ENCODE results near the gene UFC1. TPM values are rescaled to one million over a fixed set of nuclear protein-coding genes. Genes with fewer than 3 reads are reported as not detected.

Gene UFC1
- total and polyA plus RNA-seq, 4 donors = 99.6 to 149 (median 112) TPM

DNA sequence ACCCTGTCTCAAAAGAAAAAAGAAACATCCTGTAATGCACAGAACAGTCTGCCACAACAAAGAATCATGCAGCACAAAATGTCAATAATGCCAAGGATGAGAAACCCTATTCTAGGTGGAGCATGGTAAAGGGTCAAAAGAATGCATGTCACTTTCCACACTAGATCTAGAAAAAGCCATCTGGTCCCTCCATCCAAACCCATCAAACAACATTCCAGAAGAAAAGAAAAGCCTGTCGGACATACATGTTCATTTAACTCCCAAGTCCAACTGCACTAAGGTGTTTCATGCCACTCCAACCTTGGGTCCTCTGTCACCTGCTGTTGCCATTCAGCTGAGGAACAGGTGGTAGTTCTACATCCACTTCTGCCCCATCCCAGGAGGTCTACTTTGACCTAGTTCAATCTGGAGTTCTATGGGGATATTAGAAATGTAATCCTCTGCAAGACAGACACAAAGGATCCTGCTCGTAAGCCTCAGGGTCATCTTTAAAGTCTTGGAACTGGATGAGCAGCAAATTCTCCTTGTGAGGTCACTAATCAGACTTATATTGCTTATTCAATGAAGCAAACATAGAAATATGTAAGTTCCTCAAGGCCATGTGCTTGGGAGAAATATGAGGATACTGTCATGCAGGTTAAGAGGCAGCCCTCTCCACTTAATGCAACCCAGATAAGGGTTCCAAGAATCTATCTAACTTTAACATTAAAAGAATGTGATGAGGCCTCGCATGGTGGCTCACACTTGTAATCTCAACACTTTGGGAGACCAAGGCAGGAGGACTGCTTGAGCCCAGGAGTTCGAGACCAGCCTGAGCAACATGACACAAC is 25.0 kb upstream of the UFC1 start:
- no peak overlapping the region for H3K27ac ChIP-seq (ENCODE audit: low read depth in 1 of 2, low read length in 1 of 2)

DNA sequence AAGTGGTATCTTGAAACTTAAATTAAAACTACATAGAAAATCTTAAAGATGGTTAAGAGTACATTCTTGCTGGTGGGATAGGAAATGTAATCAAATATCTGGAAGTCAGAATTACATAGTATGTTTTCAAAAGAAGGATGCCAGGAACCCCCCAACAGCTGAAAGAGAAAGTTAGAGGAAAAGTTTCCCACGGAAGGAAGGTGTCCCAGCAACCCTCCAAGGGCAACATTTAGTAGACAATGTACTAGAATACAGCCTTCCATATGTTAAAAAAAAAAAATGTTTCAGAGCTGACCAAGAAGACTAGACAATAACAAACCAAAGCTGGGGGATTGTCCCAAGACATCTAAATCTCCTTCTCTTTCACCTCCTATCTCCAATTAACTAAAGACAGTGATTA is 23.5 kb upstream of the UFC1 start:
- no peak for DNase-seq
- Histone ChIP-seq H3K4me3 (no peak overlapping the region), H3K9me3 (ENCODE audit: control insufficient read depth in 4 of 4, insufficient read depth in 3 of 4, low read length in 3 of 4) (no peaks in the 10 kb centered on the region), H3K4me1 (ENCODE audit: control insufficient read depth in 5 of 5, insufficient read depth in 5 of 5, low read length in 5 of 5) (peaks cover 9 to 29% (median 19%) of the 10 kb centered on the region in 5 donors), H3K36me3 (ENCODE audit: control insufficient read depth in 4 of 4, insufficient read depth in 4 of 4, low read length in 4 of 4) (peaks cover 13 to 37% (median 21%) of the 10 kb centered on the region in 4 donors), H3K27ac (ENCODE audit: low read depth in 1 of 2, low read length in 1 of 2) (no peak overlapping the region), H3K9ac (ENCODE audit: insufficient read depth in 1 of 2, low read length in 2 of 2) (peak overlapping the region in 1 of 2 donors; percentile 13), H3K27me3 (ENCODE audit: control insufficient read depth in 3 of 3, insufficient read depth in 3 of 3, low read length in 2 of 3) (no peaks in the 10 kb centered on the region)
- ATAC-seq (ENCODE audit: insufficient read depth, low FRiP score) = no peak
- TF ChIP-seq, protein P1, sequence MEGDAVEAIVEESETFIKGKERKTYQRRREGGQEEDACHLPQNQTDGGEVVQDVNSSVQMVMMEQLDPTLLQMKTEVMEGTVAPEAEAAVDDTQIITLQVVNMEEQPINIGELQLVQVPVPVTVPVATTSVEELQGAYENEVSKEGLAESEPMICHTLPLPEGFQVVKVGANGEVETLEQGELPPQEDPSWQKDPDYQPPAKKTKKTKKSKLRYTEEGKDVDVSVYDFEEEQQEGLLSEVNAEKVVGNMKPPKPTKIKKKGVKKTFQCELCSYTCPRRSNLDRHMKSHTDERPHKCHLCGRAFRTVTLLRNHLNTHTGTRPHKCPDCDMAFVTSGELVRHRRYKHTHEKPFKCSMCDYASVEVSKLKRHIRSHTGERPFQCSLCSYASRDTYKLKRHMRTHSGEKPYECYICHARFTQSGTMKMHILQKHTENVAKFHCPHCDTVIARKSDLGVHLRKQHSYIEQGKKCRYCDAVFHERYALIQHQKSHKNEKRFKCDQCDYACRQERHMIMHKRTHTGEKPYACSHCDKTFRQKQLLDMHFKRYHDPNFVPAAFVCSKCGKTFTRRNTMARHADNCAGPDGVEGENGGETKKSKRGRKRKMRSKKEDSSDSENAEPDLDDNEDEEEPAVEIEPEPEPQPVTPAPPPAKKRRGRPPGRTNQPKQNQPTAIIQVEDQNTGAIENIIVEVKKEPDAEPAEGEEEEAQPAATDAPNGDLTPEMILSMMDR (IDR thresholded peaks at IDR 0.05; ENCODE audit: control extremely low read depth, extremely low read depth) = no peak
- 41 to 71% methylated on average over 1 of the region's 1 CpG for WGBS, 2 donors

More for the DNA sequence above, 25.0 kb upstream of the UFC1 start:
- DNase-seq (no peak), ATAC-seq (ENCODE audit: insufficient read depth, low FRiP score) (no peak)
- Histone ChIP-seq H3K36me3 (ENCODE audit: control insufficient read depth in 4 of 4, insufficient read depth in 4 of 4, low read length in 4 of 4) (peaks cover 13 to 43% (median 27%) of the 10 kb centered on the region in 4 donors), H3K9me3 (ENCODE audit: control insufficient read depth in 4 of 4, insufficient read depth in 3 of 4, low read length in 3 of 4) (no peaks in the 10 kb centered on the region), H3K27me3 (ENCODE audit: control insufficient read depth in 3 of 3, insufficient read depth in 3 of 3, low read length in 2 of 3) (no peaks in the 10 kb centered on the region), H3K4me1 (ENCODE audit: control insufficient read depth in 5 of 5, insufficient read depth in 5 of 5, low read length in 5 of 5) (peaks cover 6 to 29% (median 16%) of the 10 kb centered on the region in 5 donors), H3K9ac (ENCODE audit: insufficient read depth in 1 of 2, low read length in 2 of 2) (no peak overlapping the region), H3K4me3 (no peak overlapping the region)
- TF ChIP-seq, protein P1 (IDR thresholded peaks at IDR 0.05; ENCODE audit: control extremely low read depth, extremely low read depth) = no peak
- WGBS, 2 donors = 92 to 94% methylated on average over 4 of the region's 4 CpGs

DNA sequence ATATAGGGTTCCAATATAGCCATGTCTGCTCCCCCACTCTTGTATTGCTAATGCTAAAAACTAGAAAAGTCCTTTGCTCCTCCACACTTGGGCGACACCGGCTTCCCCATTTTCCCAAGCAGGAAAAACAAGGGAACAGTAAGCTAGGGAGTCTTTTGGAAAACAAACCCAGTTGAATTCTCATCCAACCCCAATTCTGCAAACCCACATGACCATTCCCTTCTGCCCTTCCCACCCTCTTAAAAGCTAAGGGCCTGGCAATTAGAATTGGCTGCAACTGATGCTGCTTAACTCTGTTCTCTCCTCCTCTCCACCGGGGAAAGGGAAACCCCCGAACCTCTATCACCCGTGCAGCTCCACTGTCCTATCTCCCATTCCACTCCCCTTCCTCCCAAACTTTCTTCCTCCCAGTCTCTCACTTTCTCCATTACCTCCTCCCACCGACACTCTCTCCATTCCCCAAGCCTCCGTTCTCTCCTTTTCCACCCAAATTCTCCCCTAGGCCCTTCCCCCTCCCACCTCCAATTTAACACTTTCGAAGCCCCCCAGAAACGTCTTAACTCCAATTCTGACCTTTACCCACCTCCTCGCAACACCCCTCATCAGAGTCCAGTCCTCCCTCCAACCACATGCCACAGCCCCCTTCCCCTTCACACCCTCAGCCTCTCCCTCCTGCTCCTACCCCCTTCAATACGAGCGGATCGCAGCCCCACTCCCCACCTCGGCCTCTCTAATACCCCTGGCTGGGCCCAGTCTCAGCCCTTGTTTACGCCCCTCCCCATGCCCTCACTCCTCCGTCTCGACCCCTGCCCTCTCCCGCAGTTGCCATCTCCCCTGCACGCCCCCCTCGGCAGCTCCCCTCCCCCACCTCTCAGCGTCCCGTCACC is 22.0 kb upstream of the UFC1 start:
- TF ChIP-seq, protein P1 (IDR thresholded peaks at IDR 0.05; ENCODE audit: control extremely low read depth, extremely low read depth) = no peak
- peak overlapping the region; percentile 93 to 99 for H3K27ac ChIP-seq (ENCODE audit: low read depth in 1 of 2, low read length in 1 of 2)
- no peaks in the 10 kb centered on the region for H3K27me3 ChIP-seq (ENCODE audit: control insufficient read depth in 3 of 3, insufficient read depth in 3 of 3, low read length in 2 of 3)
- 3 to 5% methylated on average over 22 of the region's 22 CpGs for WGBS, 2 donors
- H3K9ac ChIP-seq (ENCODE audit: insufficient read depth in 1 of 2, low read length in 2 of 2) = peak overlapping the region; percentile 67 to 93
- DNase-seq (peak in 2 of 3 donors; percentile 24 to 63), ATAC-seq (ENCODE audit: insufficient read depth, low FRiP score) (no peak)
- H3K36me3 ChIP-seq (ENCODE audit: control insufficient read depth in 4 of 4, insufficient read depth in 4 of 4, low read length in 4 of 4) = peaks cover 13 to 29% (median 21%) of the 10 kb centered on the region in 4 donors
- H3K9me3 ChIP-seq (ENCODE audit: control insufficient read depth in 4 of 4, insufficient read depth in 3 of 4, low read length in 3 of 4) = no peaks in the 10 kb centered on the region
- H3K4me3 ChIP-seq = peak overlapping the region; percentile 67
- peaks cover 9 to 29% (median 19%) of the 10 kb centered on the region in 5 donors for H3K4me1 ChIP-seq (ENCODE audit: control insufficient read depth in 5 of 5, insufficient read depth in 5 of 5, low read length in 5 of 5)

All from lung (tissue), 12 donors.